GM12874 (cell line): ENCODE measurements around the gene TTC9B.

ENCODE experiments used
- CTCF ChIP-seq: IDR thresholded peaks from 2 replicates; pipeline ENCODE4 v1.5.1; 2011; ENCODE audit warnings: low read depth, mild to moderate bottlenecking, control low read depth, low read length, moderate library complexity; ENCODE audit not compliant: insufficient read depth

The TTC9B gene

GRCh38 chr19:40231057-40231456 is 12.9 kb upstream of the TTC9B start:
- TF ChIP-seq CTCF: no peak

- TF ChIP-seq CTCF: no peak
Observed at GRCh38 chr19:40229926-40230417, 11.8 kb upstream of the TTC9B start.

GRCh38 chr19:40229484-40229883 is 11.3 kb upstream of the TTC9B start:
- TF ChIP-seq CTCF: no peak

- no peak for TF ChIP-seq CTCF
Observed at GRCh38 chr19:40228863-40229262, 10.7 kb upstream of the TTC9B start.

- TF ChIP-seq CTCF: no peak
Observed at GRCh38 chr19:40228346-40228745, 10.2 kb upstream of the TTC9B start.

GRCh38 chr19:40225440-40226305 is 7.5 kb upstream of the TTC9B start:
- peak; percentile 21; the same call in 1 of the 2 replicates for TF ChIP-seq CTCF

GRCh38 chr19:40224342-40225150 is 6.4 kb upstream of the TTC9B start:
- no peak for TF ChIP-seq CTCF
